Upper lobe of left lung (tissue), 6 donors: ENCODE measurements around the gene HOMER2. TPM values are rescaled to one million over a fixed set of nuclear protein-coding genes. Genes with fewer than 3 reads are reported as not detected.

ENCODE experiments used
- ATAC-seq, 2 donors: fragments of 200-7000 bp; cut with Tn5 transposase; one replicate each; pipeline ENCODE4 v1.9.1; 2022; ENCODE audit warnings: mild to moderate bottlenecking in 2 of 2, moderate library complexity in 2 of 2; ENCODE audit not compliant: low FRiP score in 2 of 2
- DNase-seq, 2 donors: peaks; one replicate each; pipeline ENCODE4 v3.0.0-alpha.2; 2019 to 2020
- H3K27ac ChIP-seq, 4 donors: fragments of 200-600 bp; sonication (generic); one replicate each; pipeline ENCODE4 v1.5.1; 2016 to 2019
- H3K27me3 ChIP-seq, 4 donors: fragments of 200-600 bp; sonication (generic); one replicate each; pipeline ENCODE4 v1.5.1; 2017 to 2019
- H3K36me3 ChIP-seq, 4 donors: fragments of 200-600 bp; sonication (generic); one replicate each; pipeline ENCODE4 v1.5.1; 2016 to 2019
- H3K4me1 ChIP-seq, 4 donors: fragments of 200-600 bp; sonication (generic); one replicate each; pipeline ENCODE4 v1.5.1; 2018 to 2019
- H3K4me3 ChIP-seq, 4 donors: fragments of 200-600 bp; sonication (generic); one replicate each; pipeline ENCODE4 v1.5.1; 2017 to 2019; ENCODE audit warnings: mild to moderate bottlenecking in 2 of 4, moderate library complexity in 1 of 4
- H3K9me3 ChIP-seq, 4 donors: fragments of 200-600 bp; sonication (generic); one replicate each; pipeline ENCODE4 v1.5.1; 2018 to 2019
- EP300 ChIP-seq, 4 donors: sonication (generic); formaldehyde crosslinking; IDR thresholded peaks; one replicate each; pipeline ENCODE4 v1.5.1; 2017; ENCODE audit warnings: antibody characterized with exemption in 4 of 4, control low read depth in 2 of 4
- POLR2A ChIP-seq, 4 donors: fragments of 450-650 bp; IDR thresholded peaks; one replicate each; pipeline ENCODE4 v1.5.1; 2016 to 2017; ENCODE audit warnings: antibody characterized with exemption in 4 of 4, mild to moderate bottlenecking in 2 of 4
- POLR2AphosphoS5 ChIP-seq, 2 donors: sonication (generic); formaldehyde crosslinking; IDR thresholded peaks; one replicate each; pipeline ENCODE4 v1.5.1; 2017; ENCODE audit warnings: antibody characterized with exemption in 2 of 2
- WGBS, 2 donors: methylation state at CpG; one replicate each; pipeline ENCODE4 v1.1.5; 2017 to 2018; 5-methylcytosine and 5-hydroxymethylcytosine counted together
- total RNA-seq, 6 donors: library from RNA; depleted of rRNA in 4 of 6; stranded (reverse); fragments of >200 nt in 4 of 6; gene quantifications; one replicate each; pipeline versions ENCODE4 v1.1.0 to v1.2.1, GENCODE V29; 2016 to 2021
- TF ChIP-seq, protein P1 (sequence below), 6 experiments: fragments of 450-650 bp in 4 of 6; fragments of 200-600 bp in 2 of 6; sonication (generic) in 2 of 6; IDR thresholded peaks; one replicate each; pipeline ENCODE4 v1.5.1; 2016 to 2019; ENCODE audit warnings: antibody characterized with exemption in 6 of 6
- donor health status: DM: no; HTN: no; CAD: no; lungs with moderate emphysema.
- donor health status: DM: no; HTN: yes; CAD: no; lungs with severe emphysema.

The HOMER2 gene
- total RNA-seq, 6 donors from 2014 or later, result 11.3 to 76.5 (median 26.5) TPM

- no peak for ATAC-seq
- Histone ChIP-seq H3K4me1 (peaks cover 0 to 7% (median 3%) of the 10 kb centered on the region in 4 donors), H3K27ac (no peak overlapping the region), H3K9me3 (no peaks in the 10 kb centered on the region), H3K4me3 (no peak overlapping the region), H3K27me3 (no peaks in the 10 kb centered on the region), H3K36me3 (no peaks in the 10 kb centered on the region)
- TF ChIP-seq, protein P1, sequence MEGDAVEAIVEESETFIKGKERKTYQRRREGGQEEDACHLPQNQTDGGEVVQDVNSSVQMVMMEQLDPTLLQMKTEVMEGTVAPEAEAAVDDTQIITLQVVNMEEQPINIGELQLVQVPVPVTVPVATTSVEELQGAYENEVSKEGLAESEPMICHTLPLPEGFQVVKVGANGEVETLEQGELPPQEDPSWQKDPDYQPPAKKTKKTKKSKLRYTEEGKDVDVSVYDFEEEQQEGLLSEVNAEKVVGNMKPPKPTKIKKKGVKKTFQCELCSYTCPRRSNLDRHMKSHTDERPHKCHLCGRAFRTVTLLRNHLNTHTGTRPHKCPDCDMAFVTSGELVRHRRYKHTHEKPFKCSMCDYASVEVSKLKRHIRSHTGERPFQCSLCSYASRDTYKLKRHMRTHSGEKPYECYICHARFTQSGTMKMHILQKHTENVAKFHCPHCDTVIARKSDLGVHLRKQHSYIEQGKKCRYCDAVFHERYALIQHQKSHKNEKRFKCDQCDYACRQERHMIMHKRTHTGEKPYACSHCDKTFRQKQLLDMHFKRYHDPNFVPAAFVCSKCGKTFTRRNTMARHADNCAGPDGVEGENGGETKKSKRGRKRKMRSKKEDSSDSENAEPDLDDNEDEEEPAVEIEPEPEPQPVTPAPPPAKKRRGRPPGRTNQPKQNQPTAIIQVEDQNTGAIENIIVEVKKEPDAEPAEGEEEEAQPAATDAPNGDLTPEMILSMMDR (IDR thresholded peaks at IDR 0.05), result no peak
- no peak for TF ChIP-seq POLR2A (IDR thresholded peaks at IDR 0.05)
- TF ChIP-seq EP300 (IDR thresholded peaks at IDR 0.05), result no peak
- no peak for TF ChIP-seq POLR2AphosphoS5 (IDR thresholded peaks at IDR 0.05)
- 91 to 98% methylated on average over 7 of the region's 7 CpGs for WGBS, 2 donors
- no peak for DNase-seq
Observed at GRCh38 chr15:82875411-82876003, 77.0 kb downstream of the HOMER2 start.

- WGBS, 2 donors, result 77 to 80% methylated on average over 9 to 10 of the region's 10 CpGs
- H3K27ac ChIP-seq, result no peak overlapping the region
- no peaks in the 10 kb centered on the region for H3K9me3 ChIP-seq
- DNase-seq (no peak), ATAC-seq (no peak)
- H3K27me3 ChIP-seq, result no peaks in the 10 kb centered on the region
- no peaks in the 10 kb centered on the region for H3K36me3 ChIP-seq
- H3K4me1 ChIP-seq, result peaks cover 0 to 7% (median 3%) of the 10 kb centered on the region in 4 donors
- no peak for TF ChIP-seq POLR2A (IDR thresholded peaks at IDR 0.05)
- TF ChIP-seq, protein P1 (IDR thresholded peaks at IDR 0.05), result no peak
- no peak for TF ChIP-seq EP300 (IDR thresholded peaks at IDR 0.05)
- no peak for TF ChIP-seq POLR2AphosphoS5 (IDR thresholded peaks at IDR 0.05)
- no peak overlapping the region for H3K4me3 ChIP-seq
Observed at GRCh38 chr15:82874961-82875360, 77.6 kb downstream of the HOMER2 start.

DNA sequence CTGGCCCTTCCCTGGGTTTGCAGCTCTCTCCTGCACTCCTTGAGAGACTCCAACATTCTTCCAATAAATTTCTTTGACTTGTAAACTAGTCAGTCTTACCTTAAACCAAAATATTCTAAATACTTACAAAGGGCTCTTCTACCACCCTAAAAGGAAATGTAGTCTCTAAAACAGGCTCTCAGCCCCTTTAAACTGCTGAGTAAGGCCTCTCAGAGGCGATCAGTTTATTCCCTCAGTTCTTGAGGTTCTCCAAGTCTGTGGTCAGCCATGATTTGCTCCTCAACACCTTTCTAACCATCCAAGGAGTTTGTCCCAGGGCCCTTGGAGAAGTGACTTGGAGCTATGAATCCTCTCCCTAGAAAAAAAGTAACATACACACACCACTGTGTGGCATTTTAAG lies 78.3 kb downstream of the HOMER2 start:
- no peak overlapping the region for H3K27ac ChIP-seq

GRCh38 chr15:82873000-82873680 lies 79.4 kb downstream of the HOMER2 start:
- Histone ChIP-seq H3K9me3 (no peaks in the 10 kb centered on the region), H3K4me3 (no peak overlapping the region), H3K27ac (no peak overlapping the region), H3K4me1 (peaks cover 0 to 7% (median 3%) of the 10 kb centered on the region in 4 donors), H3K36me3 (no peaks in the 10 kb centered on the region), H3K27me3 (no peaks in the 10 kb centered on the region)
- no peak for DNase-seq
- TF ChIP-seq EP300 (IDR thresholded peaks at IDR 0.05), result no peak
- TF ChIP-seq POLR2A (IDR thresholded peaks at IDR 0.05), result no peak
- ATAC-seq, result no peak
- WGBS, 2 donors, result 77 to 91% methylated on average over 4 to 7 of the region's 7 CpGs

More for the DNA sequence above, 78.3 kb downstream of the HOMER2 start:
- 65 to 67% methylated on average over 1 of the region's 1 CpG for WGBS, 2 donors
- peaks cover 0 to 7% (median 3%) of the 10 kb centered on the region in 4 donors for H3K4me1 ChIP-seq
- ATAC-seq (no peak), DNase-seq (no peak)
- H3K9me3 ChIP-seq, result no peaks in the 10 kb centered on the region
- no peaks in the 10 kb centered on the region for H3K36me3 ChIP-seq
- H3K27me3 ChIP-seq, result no peaks in the 10 kb centered on the region
- TF ChIP-seq POLR2AphosphoS5 (IDR thresholded peaks at IDR 0.05) (no peak), EP300 (IDR thresholded peaks at IDR 0.05) (no peak), POLR2A (IDR thresholded peaks at IDR 0.05) (no peak)
- TF ChIP-seq, protein P1 (IDR thresholded peaks at IDR 0.05), result no peak
- H3K4me3 ChIP-seq, result no peak overlapping the region

DNA sequence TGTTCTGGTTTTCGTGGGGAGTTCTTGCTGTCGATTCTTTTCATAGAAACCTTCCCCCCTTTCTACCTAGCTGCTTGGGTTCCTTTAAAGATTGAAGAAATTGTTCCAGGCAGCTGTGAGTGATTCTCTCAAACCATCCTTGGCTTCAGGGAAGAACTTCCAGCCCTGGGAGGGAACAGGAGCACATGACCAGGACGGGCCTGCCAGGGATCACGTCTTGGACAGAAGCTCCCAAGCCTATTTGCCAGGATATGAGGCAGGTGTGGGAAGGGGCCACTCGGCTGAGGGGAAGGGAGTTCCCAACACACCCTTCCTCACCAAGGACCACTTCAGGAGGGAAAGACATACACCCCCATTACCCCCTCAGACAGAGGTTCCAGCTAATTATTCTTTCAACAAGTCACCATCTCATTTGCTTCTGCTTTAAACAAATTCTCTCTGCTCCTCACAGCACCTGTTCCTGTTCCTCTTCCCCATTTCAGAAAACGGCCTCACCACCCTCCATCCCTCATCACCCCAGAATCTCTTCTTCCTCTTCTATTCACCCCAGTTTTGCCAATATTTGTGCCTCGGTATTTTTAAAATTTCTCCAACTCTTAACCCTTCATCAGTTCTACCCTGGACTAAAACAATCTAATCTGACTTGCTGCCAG lies 80.6 kb downstream of the HOMER2 start:
- WGBS, 2 donors, result 67 to 69% methylated on average over 7 of the region's 7 CpGs
- H3K36me3 ChIP-seq, result no peaks in the 10 kb centered on the region
- no peak for ATAC-seq
- no peak for TF ChIP-seq EP300 (IDR thresholded peaks at IDR 0.05)
- no peak for TF ChIP-seq POLR2A (IDR thresholded peaks at IDR 0.05)
- no peak for TF ChIP-seq POLR2AphosphoS5 (IDR thresholded peaks at IDR 0.05)
- TF ChIP-seq, protein P1 (IDR thresholded peaks at IDR 0.05), result no peak
- no peak for DNase-seq
- no peaks in the 10 kb centered on the region for H3K9me3 ChIP-seq
- peaks cover 0 to 7% (median 3%) of the 10 kb centered on the region in 4 donors for H3K4me1 ChIP-seq
- no peak overlapping the region for H3K4me3 ChIP-seq
- no peaks in the 10 kb centered on the region for H3K27me3 ChIP-seq
- H3K27ac ChIP-seq, result no peak overlapping the region
